SHP77 (cell line): Measurements from ENCODE around the gene RAPSN.

Experiments
- DNase-seq, 2 experiments: peaks; one replicate each; lab custom pipeline; 2025; lab: John Stamatoyannopoulos, UW

The RAPSN gene

GRCh38 chr11:47466201-47466600 is 17.3 kb upstream of the RAPSN start:
- no peak for DNase-seq

GRCh38 chr11:47464483-47464882 is 15.5 kb upstream of the RAPSN start:
- DNase-seq: no peak

GRCh38 chr11:47461876-47462275 is 12.9 kb upstream of the RAPSN start:
- DNase-seq: no peak

- no peak for DNase-seq
Measured at GRCh38 chr11:47460571-47461235, 11.8 kb upstream of the RAPSN start.

GRCh38 chr11:47454258-47454671 is 5.3 kb upstream of the RAPSN start:
- peak; percentile 79 to 82 for DNase-seq

- no peak for DNase-seq
Measured at GRCh38 chr11:47453365-47453764, 4.4 kb upstream of the RAPSN start.

- no peak for DNase-seq
Measured at GRCh38 chr11:47451990-47452389, 3.1 kb upstream of the RAPSN start.

GRCh38 chr11:47451436-47451835 is 2.5 kb upstream of the RAPSN start:
- no peak for DNase-seq

- no peak for DNase-seq
Measured at GRCh38 chr11:47449541-47449940, 605 bp upstream of the RAPSN start.

- DNase-seq: no peak
Measured at GRCh38 chr11:47447906-47448305, 1.0 kb downstream of the RAPSN start.

GRCh38 chr11:47446833-47447232 is 2.1 kb downstream of the RAPSN start:
- DNase-seq: no peak

- DNase-seq: no peak
Measured at GRCh38 chr11:47445840-47446239, 3.1 kb downstream of the RAPSN start.

- no peak for DNase-seq
Measured at GRCh38 chr11:47443817-47444216, 5.1 kb downstream of the RAPSN start.

GRCh38 chr11:47443028-47443700 is 5.8 kb downstream of the RAPSN start:
- DNase-seq: peak; percentile 83

- DNase-seq: no peak
Measured at GRCh38 chr11:47442514-47442913, 6.4 kb downstream of the RAPSN start.

- DNase-seq: no peak
Measured at GRCh38 chr11:47441421-47441820, 7.5 kb downstream of the RAPSN start.

- no peak for DNase-seq
Measured at GRCh38 chr11:47440054-47440476, 8.9 kb downstream of the RAPSN start.

GRCh38 chr11:47438721-47439120 is 10.2 kb downstream of the RAPSN start:
- no peak for DNase-seq

GRCh38 chr11:47437746-47438418 is 11.1 kb downstream of the RAPSN start:
- DNase-seq: no peak

- no peak for DNase-seq
Measured at GRCh38 chr11:47437218-47437745, 11.7 kb downstream of the RAPSN start.

- DNase-seq: no peak
Measured at GRCh38 chr11:47436726-47437125, 12.2 kb downstream of the RAPSN start.

- no peak for DNase-seq
Measured at GRCh38 chr11:47435687-47436086, 13.2 kb downstream of the RAPSN start.
